ENCODE results near the gene AFF3.

AFF3 gene

GRCh38 chr2:99808361-99809200 lies 333.8 kb downstream of the AFF3 start:
- TF ChIP-seq CTCF (IDR thresholded peaks at IDR 0.05) = no peak

- TF ChIP-seq CTCF (IDR thresholded peaks at IDR 0.05) = no peak
Measured at GRCh38 chr2:99806758-99807157, 335.6 kb downstream of the AFF3 start.

GRCh38 chr2:99805930-99806476 lies 336.4 kb downstream of the AFF3 start:
- no peak for TF ChIP-seq CTCF (IDR thresholded peaks at IDR 0.05)

GRCh38 chr2:99803846-99804245 lies 338.5 kb downstream of the AFF3 start:
- no peak for TF ChIP-seq CTCF (IDR thresholded peaks at IDR 0.05)

- no peak for TF ChIP-seq CTCF (IDR thresholded peaks at IDR 0.05)
Measured at GRCh38 chr2:99802734-99803133, 339.7 kb downstream of the AFF3 start.

GRCh38 chr2:99801327-99801901 lies 341.0 kb downstream of the AFF3 start:
- TF ChIP-seq CTCF (IDR thresholded peaks at IDR 0.05) = no peak

- no peak for TF ChIP-seq CTCF (IDR thresholded peaks at IDR 0.05)
Measured at GRCh38 chr2:99797475-99797874, 344.9 kb downstream of the AFF3 start.

All from LNCAP (cell line).